Upper lobe of left lung (tissue), 6 donors: ENCODE measurements around the gene PEX11B. TPM values are rescaled to one million over a fixed set of nuclear protein-coding genes. Genes with fewer than 3 reads are reported as not detected.
A peak's percentile ranks its signal among the peaks of the same experiment; 100 is the strongest.

Experiments used
- ATAC-seq, 2 donors: fragments of 200-7000 bp; cut with Tn5 transposase; one replicate each; pipeline ENCODE4 v1.9.1; 2022; ENCODE audit warnings: mild to moderate bottlenecking in 2 of 2, moderate library complexity in 2 of 2; ENCODE audit not compliant: low FRiP score in 2 of 2
- DNase-seq, 2 donors: peaks; one replicate each; pipeline ENCODE4 v3.0.0-alpha.2; 2019 to 2020
- H3K27ac ChIP-seq, 4 donors: fragments of 200-600 bp; sonication (generic); one replicate each; pipeline ENCODE4 v1.5.1; 2016 to 2019
- H3K27me3 ChIP-seq, 4 donors: fragments of 200-600 bp; sonication (generic); one replicate each; pipeline ENCODE4 v1.5.1; 2017 to 2019
- H3K36me3 ChIP-seq, 4 donors: fragments of 200-600 bp; sonication (generic); one replicate each; pipeline ENCODE4 v1.5.1; 2016 to 2019
- H3K4me1 ChIP-seq, 4 donors: fragments of 200-600 bp; sonication (generic); one replicate each; pipeline ENCODE4 v1.5.1; 2018 to 2019
- H3K4me3 ChIP-seq, 4 donors: fragments of 200-600 bp; sonication (generic); one replicate each; pipeline ENCODE4 v1.5.1; 2017 to 2019; ENCODE audit warnings: mild to moderate bottlenecking in 2 of 4, moderate library complexity in 1 of 4
- H3K9me3 ChIP-seq, 4 donors: fragments of 200-600 bp; sonication (generic); one replicate each; pipeline ENCODE4 v1.5.1; 2018 to 2019
- CTCF ChIP-seq, 6 experiments: fragments of 450-650 bp in 4 of 6; fragments of 200-600 bp in 2 of 6; sonication (generic) in 2 of 6; IDR thresholded peaks; one replicate each; pipeline ENCODE4 v1.5.1; 2016 to 2019; ENCODE audit warnings: antibody characterized with exemption in 6 of 6
- EP300 ChIP-seq, 4 donors: sonication (generic); formaldehyde crosslinking; IDR thresholded peaks; one replicate each; pipeline ENCODE4 v1.5.1; 2017; ENCODE audit warnings: antibody characterized with exemption in 4 of 4, control low read depth in 2 of 4
- POLR2A ChIP-seq, 4 donors: fragments of 450-650 bp; IDR thresholded peaks; one replicate each; pipeline ENCODE4 v1.5.1; 2016 to 2017; ENCODE audit warnings: antibody characterized with exemption in 4 of 4, mild to moderate bottlenecking in 2 of 4
- POLR2AphosphoS5 ChIP-seq, 2 donors: sonication (generic); formaldehyde crosslinking; IDR thresholded peaks; one replicate each; pipeline ENCODE4 v1.5.1; 2017; ENCODE audit warnings: antibody characterized with exemption in 2 of 2
- WGBS, 2 donors: methylation state at CpG; one replicate each; pipeline ENCODE4 v1.1.5; 2017 to 2018; 5-methylcytosine and 5-hydroxymethylcytosine counted together
- total RNA-seq, 6 donors: library from RNA; depleted of rRNA in 4 of 6; stranded (reverse); fragments of >200 nt in 4 of 6; gene quantifications; one replicate each; pipeline versions ENCODE4 v1.1.0 to v1.2.1, GENCODE V29; 2016 to 2021
- donor health status: DM: no; HTN: no; CAD: no; lungs with moderate emphysema.
- donor health status: DM: no; HTN: yes; CAD: no; lungs with severe emphysema.

PEX11B gene
- total RNA-seq, 6 donors from 2014 or later = 15.2 to 29.5 (median 26.9) TPM

GRCh38 chr1:145912128-145912641 lies 6.3 kb downstream of the PEX11B start:
- no peaks in the 10 kb centered on the region for H3K9me3 ChIP-seq
- no peak overlapping the region for H3K4me3 ChIP-seq
- H3K4me1 ChIP-seq = peaks cover 14 to 22% (median 18%) of the 10 kb centered on the region in 4 donors
- peaks cover 10 to 48% (median 23%) of the 10 kb centered on the region in 4 donors for H3K36me3 ChIP-seq
- DNase-seq (no peak), ATAC-seq (no peak)
- TF ChIP-seq POLR2A (IDR thresholded peaks at IDR 0.05) = no peak
- no peak for TF ChIP-seq POLR2AphosphoS5 (IDR thresholded peaks at IDR 0.05)
- no peak for TF ChIP-seq CTCF (IDR thresholded peaks at IDR 0.05)
- TF ChIP-seq EP300 (IDR thresholded peaks at IDR 0.05) = no peak
- H3K27me3 ChIP-seq = no peaks in the 10 kb centered on the region
- 75 to 87% methylated on average over 11 of the region's 11 CpGs for WGBS, 2 donors
- no peak overlapping the region for H3K27ac ChIP-seq

- 67 to 80% methylated on average over 1 of the region's 1 CpG for WGBS, 2 donors
- Histone ChIP-seq H3K27ac (peak overlapping the region in 3 of 4 donors; percentile 20 to 73 (median 50)), H3K4me3 (peak overlapping the region in 1 of 4 donors; percentile 26)
Measured at GRCh38 chr1:145908653-145909052, 9.9 kb downstream of the PEX11B start.

DNA sequence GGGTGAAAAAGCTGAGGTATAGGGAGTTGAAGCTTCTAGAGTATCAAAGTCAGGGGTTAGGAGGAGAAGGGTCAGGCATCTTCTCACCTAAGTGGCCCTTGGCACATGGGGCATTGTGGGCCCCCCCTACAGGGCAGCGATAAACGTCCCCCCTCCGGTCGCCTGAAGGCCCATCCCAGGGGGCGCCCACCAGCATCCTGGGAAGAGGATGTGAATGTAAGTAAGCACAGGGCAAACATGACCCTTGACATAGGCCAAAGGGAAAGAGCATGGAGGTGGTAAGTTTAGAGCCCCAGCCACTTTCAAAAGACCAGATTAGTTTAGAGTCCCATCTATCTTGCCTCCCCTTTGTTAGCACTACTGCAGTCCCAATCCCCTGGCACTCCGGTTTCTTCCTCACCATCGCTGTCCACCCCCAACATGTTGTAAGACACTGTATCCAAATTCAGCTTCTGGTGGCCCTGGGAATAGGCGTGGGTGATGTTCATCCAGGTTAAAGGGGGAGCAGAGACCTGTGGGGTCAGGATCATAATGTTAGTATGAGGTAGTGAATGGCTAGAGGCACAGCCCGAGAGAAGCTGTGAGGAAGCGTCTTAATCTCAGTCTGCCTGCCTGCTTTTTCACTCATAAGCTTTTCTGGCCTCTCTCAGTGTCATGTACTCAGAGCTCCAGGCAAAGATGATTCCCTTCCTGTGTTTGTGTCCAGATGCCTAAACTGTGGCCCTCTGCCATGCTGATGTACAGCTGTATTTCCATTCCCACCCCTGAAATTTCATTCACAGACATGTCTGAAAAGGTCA lies 11.4 kb downstream of the PEX11B start:
- ATAC-seq (no peak), DNase-seq (no peak)
- Histone ChIP-seq H3K4me3 (no peak overlapping the region), H3K9me3 (no peaks in the 10 kb centered on the region), H3K27me3 (no peaks in the 10 kb centered on the region), H3K4me1 (peaks cover 11 to 18% (median 14%) of the 10 kb centered on the region in 4 donors), H3K27ac (peak overlapping the region; percentile 36 to 77 (median 66)), H3K36me3 (peaks cover 4 to 31% (median 17%) of the 10 kb centered on the region in 4 donors)
- WGBS, 2 donors = 74 to 84% methylated on average over 10 of the region's 10 CpGs
- peak in 1 of 2 donors; percentile 7 for TF ChIP-seq POLR2AphosphoS5 (IDR thresholded peaks at IDR 0.05)
- TF ChIP-seq CTCF (IDR thresholded peaks at IDR 0.05) = no peak

More at GRCh38 chr1:145908653-145909052, 9.9 kb downstream of the PEX11B start:
- Histone ChIP-seq H3K9me3 (no peaks in the 10 kb centered on the region), H3K27me3 (no peaks in the 10 kb centered on the region), H3K36me3 (peaks cover 8 to 32% (median 19%) of the 10 kb centered on the region in 4 donors), H3K4me1 (peaks cover 11 to 18% (median 14%) of the 10 kb centered on the region in 4 donors)
- ATAC-seq = no peak
- no peak for DNase-seq
- TF ChIP-seq CTCF (IDR thresholded peaks at IDR 0.05) = no peak
- TF ChIP-seq POLR2AphosphoS5 (IDR thresholded peaks at IDR 0.05) = no peak
- TF ChIP-seq POLR2A (IDR thresholded peaks at IDR 0.05) = no peak
- no peak for TF ChIP-seq EP300 (IDR thresholded peaks at IDR 0.05)

DNA sequence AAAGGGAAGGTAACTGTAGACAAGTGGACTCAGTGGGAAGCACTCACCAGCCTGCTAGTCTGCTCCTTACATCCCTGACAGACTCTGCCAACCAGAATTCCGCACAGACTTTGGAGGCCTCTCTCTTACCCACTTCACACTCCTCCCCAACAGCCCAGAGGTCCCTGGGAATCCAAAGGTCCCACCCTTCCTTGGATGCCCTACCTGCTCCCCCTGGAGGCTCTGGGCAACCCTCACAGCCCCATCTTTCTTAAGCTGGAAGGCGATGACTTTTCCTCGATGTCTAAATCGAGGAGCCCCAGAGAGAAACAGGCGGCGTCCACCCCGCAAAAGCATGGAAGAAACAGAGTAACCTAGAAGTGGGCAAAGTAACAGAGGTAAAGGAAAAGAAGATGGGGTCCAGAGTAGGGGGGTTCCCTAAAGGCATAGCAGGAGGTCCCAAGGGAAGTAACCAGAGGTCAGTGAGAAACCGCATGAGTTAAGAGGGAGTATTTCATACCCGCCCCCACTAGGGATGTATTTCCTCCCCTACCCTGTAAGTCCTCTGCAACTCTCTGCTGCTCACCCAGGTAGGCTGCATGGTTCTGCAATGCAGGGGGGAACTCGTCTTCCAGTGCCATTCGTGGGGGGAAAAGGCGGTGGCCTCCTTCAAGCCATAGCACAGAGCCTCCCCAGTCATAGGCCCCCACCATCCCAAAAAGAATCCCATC lies 17.1 kb downstream of the PEX11B start:
- 85 to 90% methylated on average over 12 of the region's 12 CpGs for WGBS, 2 donors
- peaks cover 0 to 56% (median 7%) of the 10 kb centered on the region in 4 donors for H3K36me3 ChIP-seq
- DNase-seq = no peak

More for the DNA sequence above, 17.1 kb downstream of the PEX11B start:
- H3K4me1 ChIP-seq = no peaks in the 10 kb centered on the region
- H3K4me3 ChIP-seq = no peak overlapping the region
- H3K9me3 ChIP-seq = no peaks in the 10 kb centered on the region
- TF ChIP-seq EP300 (IDR thresholded peaks at IDR 0.05) (no peak), POLR2A (IDR thresholded peaks at IDR 0.05) (no peak), POLR2AphosphoS5 (IDR thresholded peaks at IDR 0.05) (no peak), CTCF (IDR thresholded peaks at IDR 0.05) (no peak)
- no peak overlapping the region for H3K27ac ChIP-seq
- H3K27me3 ChIP-seq = no peaks in the 10 kb centered on the region
- no peak for ATAC-seq
